Measurements from ENCODE around the gene VWA3A.
"Not testable (repeated sequence)": the region's sequence is repeated elsewhere in the genome, so short reads cannot be mapped to it uniquely, and the experiment has no call there.

Gene VWA3A

DNA sequence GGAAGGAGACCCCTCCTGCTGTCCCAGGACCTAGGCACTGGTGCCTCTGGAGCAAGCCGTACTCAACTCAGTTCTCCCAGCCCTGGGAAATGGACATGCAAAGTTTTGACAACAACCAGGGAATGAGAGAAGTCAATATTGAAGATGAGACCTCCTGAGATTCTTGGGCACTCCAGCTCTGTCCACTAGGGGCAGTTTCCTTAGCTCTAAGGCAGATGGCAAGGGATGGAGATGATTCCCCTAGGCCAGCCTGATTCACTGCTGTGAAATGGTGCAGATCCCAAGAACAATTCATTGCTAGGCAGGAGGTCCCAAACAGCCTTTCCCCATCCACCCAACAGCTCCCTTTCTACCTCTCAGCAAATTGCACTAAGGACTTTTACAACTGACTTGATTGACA, 49.4 kb downstream of the VWA3A start:
- no peak for DNase-seq

- DNase-seq = no peak
These were observed 52.2 kb downstream of the VWA3A start for GRCh38 chr16:22144520-22144919.

GRCh38 chr16:22147853-22148252, 55.5 kb downstream of the VWA3A start:
- no peak for DNase-seq

- no peak for DNase-seq
These were observed 59.1 kb downstream of the VWA3A start for GRCh38 chr16:22151246-22151998.

GRCh38 chr16:22152316-22152715, 60.0 kb downstream of the VWA3A start:
- DNase-seq = no peak

DNA sequence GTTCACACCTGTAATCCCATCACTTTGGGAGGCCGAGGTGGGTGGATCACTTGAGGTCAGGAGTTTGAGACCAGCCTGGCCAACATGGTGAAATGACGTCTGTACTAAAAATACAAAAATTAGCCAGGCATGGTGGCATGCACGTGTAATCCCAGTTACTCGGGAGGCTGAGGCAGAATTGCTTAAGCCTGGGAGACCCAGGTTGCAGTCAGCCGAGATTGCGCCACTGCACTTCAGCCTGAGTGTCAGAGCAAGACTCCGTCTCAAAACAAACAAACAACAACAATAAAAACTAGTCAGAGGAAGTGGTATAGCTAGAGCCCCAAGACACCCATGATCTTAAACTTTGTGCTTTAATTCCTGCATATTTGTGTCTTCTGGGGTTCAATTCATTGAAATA, 60.7 kb downstream of the VWA3A start:
- not testable (repeated sequence) for DNase-seq

DNA sequence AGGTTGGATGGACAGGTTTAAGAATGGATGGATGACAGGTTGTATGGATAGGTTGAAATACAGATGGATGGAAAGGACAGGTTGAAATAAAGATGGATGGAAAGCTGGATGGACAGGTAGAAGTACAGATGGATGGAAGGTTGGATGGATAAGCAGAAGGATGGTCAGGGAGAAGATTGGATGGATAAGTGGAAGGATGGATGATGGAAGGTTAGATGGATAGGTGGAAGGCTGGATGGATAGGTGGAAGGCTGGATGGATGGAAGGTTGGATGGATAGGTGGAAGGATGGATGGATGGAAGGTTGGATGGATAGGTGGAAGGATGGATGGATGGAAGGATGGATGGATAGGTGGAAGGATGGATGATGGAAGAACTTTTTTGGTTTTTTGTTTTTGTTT, 69.1 kb downstream of the VWA3A start:
- DNase-seq = no peak

DNA sequence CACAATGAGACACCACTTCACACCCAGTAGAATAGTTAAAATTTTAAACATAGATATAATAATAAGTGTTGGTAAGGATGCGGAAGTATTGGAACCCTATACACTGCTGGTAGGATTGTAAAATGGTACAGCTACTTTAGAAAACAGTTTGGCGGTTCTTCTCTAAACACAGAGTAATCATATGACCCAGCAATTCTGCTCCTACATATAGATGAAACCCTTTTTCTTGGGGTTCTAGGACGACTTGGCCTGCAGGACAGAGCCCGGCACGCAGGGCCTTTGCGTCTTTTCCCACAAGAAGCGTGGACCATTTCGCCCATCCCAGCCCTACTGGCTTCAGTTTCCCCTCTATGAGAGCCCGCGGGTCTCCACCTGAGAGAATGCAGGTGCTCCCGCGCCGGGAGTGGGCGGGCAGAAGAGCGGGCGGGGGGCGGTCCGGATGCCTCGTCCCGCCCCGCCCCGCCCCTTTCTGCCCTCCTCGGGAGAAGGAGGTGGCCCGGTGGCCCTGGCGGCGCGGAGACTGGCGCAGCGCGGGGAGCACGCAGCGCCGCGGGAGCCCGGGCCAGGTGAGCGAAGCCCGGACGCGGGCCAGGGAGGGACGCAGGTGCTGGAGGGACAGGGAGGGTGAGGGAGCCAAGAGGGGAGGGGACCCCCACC, 69.8 kb downstream of the VWA3A start, which contains the start of gene SDR42E2:
Gene SDR42E2, plus strand, starts transcription at position 508 of the 657 bp plus-strand sequence. CDS start 3,077 bp downstream, outside the sequence.
- peak; percentile 51 for DNase-seq

DNA sequence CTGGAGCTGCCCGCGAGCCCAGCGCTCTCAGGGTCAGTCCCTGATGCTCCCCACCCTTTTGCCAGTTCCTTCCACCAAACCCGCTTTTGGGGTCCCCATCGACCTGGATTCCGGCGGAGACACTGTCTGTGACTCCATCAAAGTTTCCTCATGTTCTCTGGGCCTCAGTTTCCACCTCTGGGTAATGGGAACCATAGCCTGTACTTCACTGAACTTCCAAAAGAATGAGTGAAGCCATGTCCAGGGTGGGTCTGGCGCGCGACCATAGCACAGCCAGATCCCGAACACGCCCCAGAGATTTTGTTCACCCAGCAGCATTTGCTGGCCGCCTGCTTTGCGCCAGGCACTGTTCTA, 70.3 kb downstream of the VWA3A start:
- no peak for DNase-seq

- no peak for DNase-seq
These were observed 71.5 kb downstream of the VWA3A start for GRCh38 chr16:22163806-22164205.

DNA sequence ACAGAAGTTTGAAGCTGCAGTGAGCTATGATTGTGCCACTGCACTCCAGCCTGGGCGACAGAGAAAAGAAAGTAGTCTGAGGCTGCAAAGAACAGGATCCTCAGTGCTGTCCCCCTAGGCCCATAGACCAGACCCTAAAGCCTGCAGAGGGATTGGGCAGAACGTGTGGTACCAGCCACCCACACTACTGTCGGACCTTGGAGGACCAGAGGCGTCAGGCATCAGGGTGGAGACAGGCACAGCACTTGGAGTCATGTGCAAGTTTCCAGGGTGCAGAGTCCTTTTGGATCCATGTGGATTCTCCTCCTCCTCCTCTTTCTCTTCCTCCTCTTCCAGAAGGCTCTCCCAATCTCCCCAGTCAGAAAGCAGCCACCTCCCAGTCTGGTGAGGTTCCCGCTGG, 72.1 kb downstream of the VWA3A start:
- DNase-seq = no peak

- DNase-seq = no peak
These were observed 73.4 kb downstream of the VWA3A start for GRCh38 chr16:22165508-22166285.

DNA sequence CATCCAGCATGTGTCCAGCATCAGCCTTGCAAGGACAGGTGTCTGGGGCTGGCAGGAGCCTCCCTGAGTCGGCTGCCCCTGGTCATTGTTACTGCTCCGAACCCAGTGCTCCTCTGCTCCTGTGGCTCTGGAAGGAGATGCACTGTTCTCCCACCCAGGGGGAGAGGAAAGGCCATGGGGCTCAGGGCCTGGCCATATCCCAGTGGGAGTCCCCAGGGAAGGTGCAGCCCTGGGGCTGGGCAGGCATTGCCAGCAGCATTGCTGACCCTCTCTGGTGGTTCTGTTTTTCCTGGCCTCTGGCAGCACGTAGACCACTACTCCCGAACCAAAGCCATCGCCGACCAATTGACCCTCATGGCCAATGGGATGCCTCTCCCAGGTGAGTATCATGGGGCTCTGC, 79.6 kb downstream of the VWA3A start:
- DNase-seq = no peak

GRCh38 chr16:22172642-22173041, 80.3 kb downstream of the VWA3A start:
- not testable (repeated sequence) for DNase-seq

DNA sequence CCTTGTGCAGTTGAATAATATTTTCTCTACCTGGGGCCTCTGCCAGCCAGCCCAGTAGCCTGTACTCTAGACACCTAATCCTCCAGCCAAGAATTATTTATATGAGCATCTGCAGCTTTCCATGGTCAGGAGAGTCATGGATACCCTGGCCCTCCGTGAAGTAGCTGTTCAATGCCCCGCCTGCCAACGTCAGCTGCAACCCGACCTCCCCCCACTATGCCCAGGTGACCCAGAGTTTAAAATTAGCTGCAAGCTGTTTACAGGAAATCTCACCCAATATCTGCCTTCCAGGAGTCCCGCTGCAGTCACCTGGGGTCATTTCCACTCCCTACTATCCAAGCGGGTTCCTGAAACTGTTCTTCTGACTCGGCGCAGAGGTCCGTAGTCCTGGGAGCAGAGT, 82.3 kb downstream of the VWA3A start:
- no peak for DNase-seq

GRCh38 chr16:22177968-22178930, 85.9 kb downstream of the VWA3A start:
- no peak for DNase-seq

DNA sequence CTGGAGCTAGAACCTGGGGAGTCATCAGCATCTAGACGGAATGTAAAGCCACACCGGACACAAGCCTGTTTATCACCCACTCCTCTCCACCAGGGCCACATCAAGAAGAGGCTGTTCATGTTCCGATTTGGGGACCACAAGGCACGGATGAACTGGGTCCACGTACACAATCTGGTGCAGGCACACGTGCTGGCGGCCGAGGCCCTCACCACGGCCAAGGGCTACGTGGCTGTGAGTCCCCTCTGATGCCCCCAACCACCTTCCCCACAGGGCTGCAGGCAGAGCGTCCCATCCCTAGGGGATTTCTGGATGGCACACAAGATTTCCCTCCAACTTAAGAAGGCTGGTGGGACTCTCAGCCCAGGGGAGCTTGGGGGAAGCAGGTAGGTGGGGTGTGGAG, 89.1 kb downstream of the VWA3A start:
- no peak for DNase-seq

DNA sequence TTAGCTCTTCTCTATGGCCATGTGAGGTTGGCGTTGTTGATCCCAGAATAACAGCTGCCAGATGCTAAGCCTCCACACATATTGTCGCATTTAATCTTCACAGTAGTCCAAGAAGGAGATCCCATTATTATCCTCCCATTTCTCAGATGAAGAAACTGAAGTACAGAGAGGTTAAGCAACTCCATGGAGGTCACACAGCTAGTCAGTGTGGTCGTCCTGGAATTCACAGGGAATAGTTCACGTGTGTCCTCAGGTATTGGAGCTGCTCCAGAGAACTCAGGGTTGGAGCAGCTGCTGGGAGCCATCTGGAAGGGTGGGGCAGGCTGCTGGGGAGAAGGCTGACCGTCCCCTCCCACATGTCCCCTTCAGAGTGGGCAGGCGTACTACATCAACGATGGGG, 89.5 kb downstream of the VWA3A start:
- no peak for DNase-seq

DNA sequence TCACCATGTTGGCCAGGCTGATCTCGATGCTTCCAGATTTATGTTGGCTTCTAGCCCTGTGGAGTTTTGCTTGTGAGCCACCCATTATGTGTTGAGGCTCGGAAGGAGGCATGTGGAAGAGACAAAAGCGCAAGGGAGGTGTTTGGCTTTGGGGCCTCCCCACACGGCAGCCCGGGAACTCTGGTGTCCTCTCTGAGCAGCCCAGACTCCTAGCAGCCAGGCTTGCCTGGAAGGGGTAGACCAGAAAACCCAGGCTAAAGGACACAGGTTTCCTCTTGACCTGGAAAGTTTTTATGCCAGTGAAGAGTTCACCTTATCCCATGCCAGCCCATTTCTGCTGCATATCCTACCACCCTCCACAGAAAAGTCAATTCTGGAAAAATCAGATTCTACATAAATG, 91.0 kb downstream of the VWA3A start:
- DNase-seq = no peak

DNA sequence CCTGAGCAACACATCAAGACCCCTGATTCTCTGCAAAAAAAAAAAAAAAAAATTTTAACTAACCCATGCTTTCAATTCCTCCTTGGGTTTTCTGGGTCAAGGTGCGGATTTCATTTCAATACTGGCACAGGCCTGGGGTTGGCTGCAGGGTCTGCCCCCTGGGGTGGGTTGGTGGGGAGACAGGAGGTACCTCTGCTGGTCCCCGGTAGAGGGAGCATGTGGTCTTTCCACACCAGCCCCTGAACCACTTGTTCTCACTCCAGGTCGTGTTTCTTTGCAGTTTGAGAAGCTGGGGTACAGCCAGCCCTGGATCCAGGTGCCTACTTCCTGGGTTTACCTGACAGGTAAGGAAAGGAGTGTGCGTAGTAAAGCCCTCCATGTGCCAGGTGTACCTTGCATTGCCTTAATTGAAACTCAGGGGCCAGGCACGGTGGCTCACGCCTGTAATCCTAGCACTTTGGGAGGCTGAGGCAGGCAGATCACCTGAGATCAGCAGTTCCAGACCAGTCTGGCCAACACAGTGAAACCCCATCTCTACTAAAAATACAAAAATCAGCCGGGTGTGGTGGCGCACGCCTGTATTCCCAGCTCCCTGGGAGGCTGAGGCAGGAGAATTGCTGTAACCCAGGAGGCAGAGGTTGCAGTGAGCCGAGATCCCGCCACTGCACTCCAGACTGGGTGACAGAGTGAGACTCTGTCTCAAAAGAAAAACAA, 91.7 kb downstream of the VWA3A start:
- no peak for DNase-seq

- DNase-seq = no peak
These were observed 92.3 kb downstream of the VWA3A start for GRCh38 chr16:22184615-22184968.

DNA sequence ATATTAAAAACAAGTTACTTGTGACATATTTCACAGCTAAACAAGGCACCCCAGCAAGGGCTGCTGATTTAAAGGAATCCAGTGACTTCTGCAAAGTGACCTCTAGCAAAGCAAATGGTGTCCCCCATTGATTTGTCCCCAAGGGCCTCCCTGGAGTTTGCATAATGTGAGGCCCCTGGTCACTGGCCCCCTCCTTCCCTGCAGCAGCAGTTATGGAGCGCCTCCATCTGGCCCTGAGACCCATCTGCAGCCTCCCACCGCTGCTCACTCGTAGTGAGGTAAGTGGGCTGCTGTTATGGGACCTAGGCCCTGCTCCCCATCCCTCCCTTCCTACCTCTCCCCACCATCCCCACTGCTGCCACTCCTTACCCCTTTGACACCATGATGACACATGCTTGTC, 94.2 kb downstream of the VWA3A start:
- DNase-seq = no peak
